MCF 10A (cell line): ENCODE results near the gene SSR3. TPM values are rescaled to one million over a fixed set of nuclear protein-coding genes. Genes with fewer than 3 reads are reported as not detected.
"Not testable (repeated sequence)": the region's sequence is repeated elsewhere in the genome, so short reads cannot be mapped to it uniquely, and the experiment has no call there.

ENCODE experiments used
- BruUV-seq: library from RNA; stranded (reverse); fragments of 400-500 nt; replicated peaks from 2 replicates; lab custom pipeline; 2021; lab: Mats Ljungman, UMichigan
- CTCF ChIA-PET: fragments of 300-600 bp; sonication (Branson Sonifier 250); formaldehyde crosslinking; extraction: SDS; loops from one replicate; lab custom pipeline; 2021; ENCODE audit warnings: antibody characterized with exemption, inconsistent platforms; lab: Yijun Ruan, JAX
- POLR2A ChIA-PET: fragments of 300-600, 350-650 bp; sonication (Branson Sonifier 250); formaldehyde crosslinking; extraction: SDS; loops from one replicate; lab custom pipeline; 2020; ENCODE audit warnings: antibody characterized with exemption, inconsistent platforms; lab: Yijun Ruan, JAX
- DNase-seq: peaks from one replicate; pipeline ENCODE4 v3.0.0-alpha.2; 2018; ENCODE audit not compliant: unreplicated experiment
- H3K27ac Mint-ChIP-seq: one replicate; pipeline ENCODE4 v1.8.0; 2022; ENCODE audit warnings: mild to moderate bottlenecking, low read depth, mixed read lengths; ENCODE audit not compliant: unreplicated experiment
- H3K27me3 Mint-ChIP-seq: one replicate; pipeline ENCODE4 v1.8.0; 2022; ENCODE audit warnings: mixed read lengths; ENCODE audit not compliant: insufficient read depth, unreplicated experiment
- H3K36me3 Mint-ChIP-seq: one replicate; pipeline ENCODE4 v1.8.0; 2022; ENCODE audit warnings: mild to moderate bottlenecking, moderate library complexity, mixed read lengths; ENCODE audit not compliant: insufficient read depth, unreplicated experiment
- H3K4me1 Mint-ChIP-seq: one replicate; pipeline ENCODE4 v1.8.0; 2022; ENCODE audit warnings: mixed read lengths; ENCODE audit not compliant: insufficient read depth, unreplicated experiment
- H3K4me3 Mint-ChIP-seq: one replicate; pipeline ENCODE4 v1.8.0; 2022; ENCODE audit warnings: mild to moderate bottlenecking, moderate library complexity, mixed read lengths; ENCODE audit not compliant: unreplicated experiment
- H3K9me3 Mint-ChIP-seq: one replicate; pipeline ENCODE4 v1.8.0; 2022; ENCODE audit warnings: mixed read lengths; ENCODE audit not compliant: unreplicated experiment
- intact Hi-C: fragments of 100-400 bp; cut with micrococcal nuclease; formaldehyde crosslinking; loops from 2 replicates; pipeline ENCODE4 v1.14.1; 2022
- total RNA-seq: library from RNA; stranded (reverse); gene quantifications from 2 replicates; pipeline ENCODE4 v1.2.3, GENCODE V29; 2022
- TF ChIP-seq, protein P1 (sequence below): fragments of 200-600 bp; IDR thresholded peaks from one replicate; pipeline ENCODE4 v1.8.0; 2022; ENCODE audit warnings: antibody characterized with exemption, mild to moderate bottlenecking; ENCODE audit not compliant: unreplicated experiment

The SSR3 gene
- total RNA-seq, 1 experiment from 2014 or later: 447 TPM

DNA sequence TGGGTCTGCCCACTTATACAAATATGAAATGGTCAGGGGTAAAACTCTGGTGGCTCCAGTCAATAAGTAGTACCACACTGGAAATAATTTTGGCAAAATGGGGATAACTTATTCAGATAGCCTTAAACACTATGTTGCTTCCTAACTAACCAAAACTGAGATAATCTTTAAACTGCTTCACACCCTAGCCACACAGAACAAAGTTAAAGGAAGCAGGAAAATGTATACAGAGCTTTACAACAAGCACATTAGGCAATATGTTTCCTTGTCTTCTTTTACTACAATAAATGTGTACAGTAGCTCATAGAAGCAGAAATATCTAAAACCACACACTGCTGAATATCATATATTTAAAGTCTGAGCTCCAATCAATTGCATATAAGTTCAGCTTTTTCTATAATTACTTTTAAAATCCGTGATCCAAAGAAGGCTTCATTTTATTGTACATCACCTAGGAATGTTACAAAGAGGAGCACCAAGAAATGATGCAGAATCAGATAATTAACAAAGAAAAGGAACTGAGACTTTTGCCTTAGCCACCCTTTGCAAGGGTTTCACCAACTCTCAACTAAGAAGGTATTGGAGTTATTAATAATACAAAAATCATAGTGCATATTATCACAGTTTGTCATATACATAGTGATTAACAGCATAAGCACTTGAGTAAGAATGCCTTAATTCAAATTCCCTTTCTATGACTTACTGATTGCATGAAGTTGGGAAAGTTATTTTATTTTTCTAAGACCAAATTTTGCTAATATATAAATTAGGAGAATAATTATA, 9.2 kb upstream of the SSR3 start:
- CTCF ChIA-PET: interaction anchor here (0.5 to 1.3 kb wide), 3 partner anchors 15 to 518 kb away, joined by 3 to 5 read pairs (median 4); no protein-coding TSS in a partner anchor
- Mint-ChIP-seq H3K36me3 (no peaks in the 10 kb centered on the region), H3K27me3 (peaks cover 16% of the 10 kb centered on the region), H3K4me1 (no peaks in the 10 kb centered on the region), H3K27ac (no peak overlapping the region), H3K4me3 (no peak overlapping the region), H3K9me3 (no peaks in the 10 kb centered on the region)
- DNase-seq: no peak
- intact Hi-C loops: no loop called here
- POLR2A ChIA-PET: interaction anchor here (0.8 to 2.4 kb wide), 2 partner anchors 9 kb away, joined by 6 to 13 read pairs; partner anchors contain the start of gene SSR3
- BruUV-seq: no TSS peak
- TF ChIP-seq, protein P1, sequence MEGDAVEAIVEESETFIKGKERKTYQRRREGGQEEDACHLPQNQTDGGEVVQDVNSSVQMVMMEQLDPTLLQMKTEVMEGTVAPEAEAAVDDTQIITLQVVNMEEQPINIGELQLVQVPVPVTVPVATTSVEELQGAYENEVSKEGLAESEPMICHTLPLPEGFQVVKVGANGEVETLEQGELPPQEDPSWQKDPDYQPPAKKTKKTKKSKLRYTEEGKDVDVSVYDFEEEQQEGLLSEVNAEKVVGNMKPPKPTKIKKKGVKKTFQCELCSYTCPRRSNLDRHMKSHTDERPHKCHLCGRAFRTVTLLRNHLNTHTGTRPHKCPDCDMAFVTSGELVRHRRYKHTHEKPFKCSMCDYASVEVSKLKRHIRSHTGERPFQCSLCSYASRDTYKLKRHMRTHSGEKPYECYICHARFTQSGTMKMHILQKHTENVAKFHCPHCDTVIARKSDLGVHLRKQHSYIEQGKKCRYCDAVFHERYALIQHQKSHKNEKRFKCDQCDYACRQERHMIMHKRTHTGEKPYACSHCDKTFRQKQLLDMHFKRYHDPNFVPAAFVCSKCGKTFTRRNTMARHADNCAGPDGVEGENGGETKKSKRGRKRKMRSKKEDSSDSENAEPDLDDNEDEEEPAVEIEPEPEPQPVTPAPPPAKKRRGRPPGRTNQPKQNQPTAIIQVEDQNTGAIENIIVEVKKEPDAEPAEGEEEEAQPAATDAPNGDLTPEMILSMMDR: no peak

DNA sequence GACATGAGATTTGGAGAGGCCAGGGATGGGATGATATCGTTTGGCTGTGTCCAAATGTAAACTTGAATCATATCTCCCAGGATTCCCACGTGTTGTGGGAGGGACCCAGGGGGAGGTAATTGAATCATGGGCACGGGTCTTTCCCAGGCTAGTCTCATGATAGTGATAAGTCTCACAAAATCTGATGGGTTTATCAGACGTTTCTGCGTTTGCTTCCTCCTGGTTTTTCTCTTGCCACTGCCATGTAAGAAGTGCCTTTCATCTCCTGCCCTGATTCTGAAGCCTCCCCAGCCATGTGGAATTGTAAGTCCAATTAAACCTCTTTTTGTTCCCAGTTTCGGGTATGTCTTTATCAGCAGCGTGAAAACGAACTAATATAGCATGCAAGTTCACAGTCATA, 7.6 kb upstream of the SSR3 start:
- H3K4me1 Mint-ChIP-seq, H3K36me3 Mint-ChIP-seq, CTCF ChIA-PET, intact Hi-C loops, DNase-seq, H3K9me3 Mint-ChIP-seq, H3K4me3 Mint-ChIP-seq, BruUV-seq, H3K27ac Mint-ChIP-seq: not testable (repeated sequence)
- peaks cover 16% of the 10 kb centered on the region for H3K27me3 Mint-ChIP-seq
- POLR2A ChIA-PET: interaction anchor here (0.5 kb wide), 1 partner anchor 496 kb away, joined by 5 read pairs; no protein-coding TSS in a partner anchor

DNA sequence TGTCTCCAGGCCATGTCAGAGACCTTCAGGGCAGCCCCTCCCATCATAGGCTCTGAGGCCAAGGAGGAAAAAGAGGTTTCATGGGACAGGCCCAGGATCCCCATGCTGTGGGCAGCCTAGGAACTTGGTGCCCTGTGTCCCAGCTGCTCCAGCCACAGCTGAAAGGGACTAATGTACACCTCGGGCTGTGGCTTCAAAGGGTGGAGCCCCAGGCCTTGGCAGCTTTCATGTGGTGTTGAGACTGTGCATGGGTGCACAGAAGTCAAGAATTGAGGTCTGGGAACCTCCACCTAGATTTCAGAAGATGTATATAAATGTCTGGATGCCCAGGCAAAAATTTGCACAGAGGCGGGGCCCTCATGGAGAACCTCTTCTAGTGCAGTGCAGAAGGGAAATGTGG, 6.6 kb upstream of the SSR3 start:
- no peak for DNase-seq
- Mint-ChIP-seq H3K9me3 (no peaks in the 10 kb centered on the region), H3K27ac (no peak overlapping the region), H3K4me1 (no peaks in the 10 kb centered on the region), H3K36me3 (no peaks in the 10 kb centered on the region), H3K4me3 (no peak overlapping the region), H3K27me3 (peaks cover 16% of the 10 kb centered on the region)
- TF ChIP-seq, protein P1: no peak
- no TSS peak for BruUV-seq
- ChIA-PET POLR2A (no interaction called here), CTCF (no interaction called here)
- intact Hi-C loops: no loop called here

DNA sequence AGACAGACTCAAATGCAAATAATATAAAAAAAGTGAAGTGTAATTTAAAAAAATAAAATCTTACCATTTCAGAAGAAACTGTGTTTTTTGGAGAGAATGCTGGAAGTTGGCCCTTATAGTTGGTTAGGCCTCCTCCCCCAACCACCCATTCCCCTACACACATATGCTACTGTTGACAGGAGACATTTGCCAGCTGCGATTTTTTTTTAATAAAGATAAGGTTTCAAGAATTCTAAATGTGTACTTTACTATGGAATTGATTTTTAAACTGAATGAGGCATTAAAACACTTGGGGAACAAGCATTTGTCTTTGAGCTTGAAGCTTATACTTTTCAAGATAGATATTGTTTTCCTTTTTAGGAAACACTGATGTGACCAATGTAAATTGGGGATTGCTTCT, 4.4 kb upstream of the SSR3 start:
- peaks cover 7% of the 10 kb centered on the region for H3K4me1 Mint-ChIP-seq
- intact Hi-C loops: no loop called here
- TF ChIP-seq, protein P1: no peak
- no peaks in the 10 kb centered on the region for H3K9me3 Mint-ChIP-seq
- no TSS peak for BruUV-seq
- no peak overlapping the region for H3K4me3 Mint-ChIP-seq
- DNase-seq: no peak
- ChIA-PET CTCF (interaction anchor here (0.9 kb wide), 1 partner anchor 12 kb away, joined by 3 read pairs; no protein-coding TSS in a partner anchor), POLR2A (no interaction called here)
- no peak overlapping the region for H3K27ac Mint-ChIP-seq
- no peaks in the 10 kb centered on the region for H3K36me3 Mint-ChIP-seq
- H3K27me3 Mint-ChIP-seq: peaks cover 16% of the 10 kb centered on the region
